Fibroblast of upper back skin (primary cell): ENCODE data around the gene EMP2.

Experiments used
- DNase-seq: peaks from one replicate; pipeline ENCODE4 v3.0.0-alpha.2; 2013

EMP2 gene

GRCh38 chr16:10609402-10609774 lies 29.0 kb upstream of the EMP2 start:
- peak; percentile 89 for DNase-seq

DNA sequence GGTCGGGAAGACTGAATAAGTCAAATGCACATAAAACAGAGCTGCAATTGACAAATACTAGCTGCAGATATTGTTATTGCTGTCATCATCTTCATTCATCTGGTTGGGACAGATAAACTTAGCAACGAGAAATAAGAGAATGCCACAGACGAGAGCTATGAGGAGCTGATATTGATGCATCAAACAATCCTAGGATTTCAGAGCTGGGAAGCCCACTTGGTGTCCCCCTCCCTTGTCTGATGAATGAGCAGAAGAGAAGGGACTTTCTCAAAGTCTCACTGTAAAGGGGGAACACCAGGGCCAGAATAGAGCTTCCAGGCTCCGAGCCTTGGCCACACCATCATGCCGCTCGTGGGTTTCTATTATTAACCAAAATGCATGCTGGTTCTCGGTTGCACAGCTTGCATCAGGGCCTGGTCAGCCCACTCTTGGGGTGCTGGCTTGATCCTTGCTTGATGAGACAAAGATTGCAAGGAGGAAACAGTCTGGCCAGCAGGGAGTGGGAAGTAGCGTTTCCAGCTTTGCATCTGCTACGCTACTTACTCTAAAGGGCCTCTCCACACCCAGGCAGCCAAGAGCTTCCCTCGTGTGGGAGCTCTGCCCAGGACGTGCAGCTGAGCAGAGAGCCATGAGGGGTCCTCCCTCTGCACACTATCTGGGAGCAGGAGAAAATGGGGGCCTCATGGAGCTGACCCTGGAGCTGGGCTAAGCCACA lies 28.4 kb upstream of the EMP2 start:
- DNase-seq = peak; percentile 70

- no peak for DNase-seq
These were observed 26.8 kb upstream of the EMP2 start for GRCh38 chr16:10607157-10607556.

- no peak for DNase-seq
These were observed 26.2 kb upstream of the EMP2 start for GRCh38 chr16:10606607-10607006.

DNA sequence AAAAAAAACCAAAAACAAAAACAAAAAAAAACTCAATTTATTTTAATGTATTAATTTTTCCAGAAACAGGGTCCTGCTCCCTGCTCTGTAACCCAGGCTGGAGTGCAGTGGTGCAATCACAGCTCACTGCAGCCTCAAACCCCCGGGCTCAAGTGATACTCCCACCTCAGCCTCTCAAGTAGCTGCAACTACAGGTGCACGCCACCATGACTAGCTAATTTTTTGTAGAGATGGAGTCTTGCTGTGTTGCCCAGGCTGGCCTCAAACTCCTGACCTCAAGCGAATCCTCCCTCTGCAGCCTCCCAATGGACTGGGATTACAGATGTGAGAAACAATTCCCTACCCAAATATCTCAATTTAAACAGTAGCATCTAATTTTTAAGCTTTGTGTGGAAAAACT lies 25.2 kb upstream of the EMP2 start:
- no peak for DNase-seq

- no peak for DNase-seq
These were observed 21.3 kb upstream of the EMP2 start for GRCh38 chr16:10601444-10602408.

- peak; percentile 69 for DNase-seq
These were observed 20.5 kb upstream of the EMP2 start for GRCh38 chr16:10600782-10601443.

DNA sequence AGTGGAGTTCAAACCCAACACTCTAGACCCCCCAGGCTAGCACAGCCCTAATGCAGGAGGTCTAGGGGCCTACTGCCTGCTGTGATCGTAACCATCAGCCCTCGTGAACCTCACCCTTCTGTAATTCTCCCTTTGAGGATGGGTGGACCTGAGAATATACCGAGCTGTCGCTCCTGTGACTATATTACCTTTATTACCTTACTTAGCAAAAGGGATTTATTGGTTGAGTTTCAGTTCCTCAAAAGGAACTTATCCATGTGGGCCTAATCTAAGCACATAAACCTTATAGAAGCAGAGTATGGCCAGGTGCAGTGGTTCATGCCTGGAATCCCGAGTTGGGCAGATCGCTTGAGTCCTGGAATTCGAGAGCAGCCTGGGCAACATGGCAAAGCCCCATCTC lies 19.2 kb upstream of the EMP2 start:
- DNase-seq = no peak

DNA sequence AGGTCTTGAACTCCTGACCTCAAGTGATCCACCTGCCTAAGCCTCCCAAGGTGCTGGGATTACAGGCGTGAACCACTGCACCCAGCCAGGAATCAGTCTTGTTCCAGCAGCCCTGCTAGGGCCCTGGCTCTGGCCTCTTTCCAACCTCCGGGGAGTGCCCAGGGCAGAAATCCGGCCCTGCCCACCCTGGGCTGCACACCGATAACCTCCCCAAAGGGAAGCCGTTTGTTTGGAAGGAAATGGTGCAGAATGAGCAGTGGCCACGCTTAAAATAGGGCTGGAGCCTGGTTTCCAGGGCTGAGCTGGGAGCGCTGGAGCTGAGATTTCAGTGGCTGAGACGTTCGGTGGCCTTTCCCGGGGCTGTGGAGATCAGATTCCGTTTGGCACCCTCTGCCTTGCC lies 17.8 kb upstream of the EMP2 start:
- DNase-seq = no peak

GRCh38 chr16:10597187-10597601 lies 16.8 kb upstream of the EMP2 start:
- no peak for DNase-seq

- no peak for DNase-seq
These were observed 14.0 kb upstream of the EMP2 start for GRCh38 chr16:10594312-10594950.

DNA sequence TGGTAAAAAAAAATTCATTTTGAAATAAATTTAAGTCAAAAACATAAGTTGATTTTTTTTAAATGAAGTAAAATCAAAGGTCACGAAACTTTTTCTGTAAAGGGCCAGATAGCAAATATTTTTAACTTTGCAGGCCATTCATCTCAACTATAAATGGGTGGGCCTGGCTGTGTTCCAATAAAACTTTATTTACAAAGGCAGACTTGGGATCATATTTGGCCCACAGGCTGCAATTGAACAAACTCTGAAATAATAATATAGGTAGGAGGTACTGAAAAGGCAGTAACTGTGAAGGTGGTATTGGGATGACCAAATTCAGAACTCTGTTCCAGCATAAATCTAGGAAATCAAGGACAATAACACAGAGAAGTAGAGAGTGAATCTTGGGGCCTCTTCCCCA lies 12.2 kb upstream of the EMP2 start:
- no peak for DNase-seq

DNA sequence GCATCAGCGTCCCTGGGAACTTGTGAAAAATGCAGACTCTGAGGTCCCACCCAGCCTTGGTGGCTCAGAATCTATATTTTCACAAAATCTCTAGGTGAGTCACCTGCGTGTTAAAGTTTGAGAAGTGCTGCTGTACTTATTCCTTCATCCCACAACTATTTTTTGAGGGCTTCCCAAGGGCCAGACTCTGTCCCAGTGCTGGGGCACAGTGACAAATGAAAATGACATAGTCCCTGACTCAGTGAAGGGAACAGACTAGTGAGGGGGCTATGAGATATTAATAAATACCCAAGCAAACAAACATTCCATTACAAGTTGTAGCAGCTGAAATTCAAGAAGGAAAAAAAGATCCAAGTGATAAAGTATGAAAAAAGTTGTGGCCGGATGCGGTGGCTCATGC lies 9.9 kb upstream of the EMP2 start:
- DNase-seq = no peak

GRCh38 chr16:10589109-10589508 lies 8.7 kb upstream of the EMP2 start:
- DNase-seq = no peak

DNA sequence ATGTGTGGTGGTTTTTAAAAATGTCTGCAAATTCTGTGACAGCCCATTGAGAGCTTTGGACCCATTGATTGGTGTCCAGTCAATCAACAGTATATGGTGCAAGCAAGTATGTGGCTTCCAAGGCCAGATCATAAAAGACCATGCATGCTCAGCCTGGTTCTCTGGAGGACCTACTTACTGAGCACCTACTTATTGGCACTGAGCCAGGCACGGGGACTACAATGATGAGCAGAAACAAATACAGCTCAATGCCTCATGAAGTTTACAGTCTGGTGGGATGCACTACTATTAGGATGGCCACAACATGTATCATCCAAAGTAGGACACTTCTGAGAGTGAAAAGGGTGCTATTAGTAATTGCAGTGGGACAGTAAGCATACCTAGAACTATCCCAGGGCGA lies 7.2 kb upstream of the EMP2 start:
- no peak for DNase-seq

GRCh38 chr16:10584981-10585438 lies 4.6 kb upstream of the EMP2 start:
- DNase-seq = peak; percentile 73

DNA sequence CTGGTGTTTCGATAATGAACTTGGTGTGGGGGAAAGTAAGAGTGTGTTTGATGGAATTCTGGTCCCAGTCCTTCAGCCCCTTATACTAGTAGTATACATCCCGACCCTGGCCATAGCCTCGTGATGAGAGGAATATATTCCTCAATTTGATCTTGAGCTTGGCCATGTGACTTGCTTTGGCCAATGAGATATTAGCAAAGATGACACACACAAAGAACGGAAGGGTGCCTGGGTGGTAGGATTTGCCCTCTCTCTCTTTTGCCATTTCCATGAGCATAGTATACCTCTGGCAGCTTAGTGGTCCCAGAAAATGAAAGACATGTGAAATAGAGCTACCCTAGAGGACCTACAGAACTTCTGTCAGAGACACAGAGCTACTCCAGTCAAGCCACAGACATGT lies 2.9 kb upstream of the EMP2 start:
- no peak for DNase-seq

DNA sequence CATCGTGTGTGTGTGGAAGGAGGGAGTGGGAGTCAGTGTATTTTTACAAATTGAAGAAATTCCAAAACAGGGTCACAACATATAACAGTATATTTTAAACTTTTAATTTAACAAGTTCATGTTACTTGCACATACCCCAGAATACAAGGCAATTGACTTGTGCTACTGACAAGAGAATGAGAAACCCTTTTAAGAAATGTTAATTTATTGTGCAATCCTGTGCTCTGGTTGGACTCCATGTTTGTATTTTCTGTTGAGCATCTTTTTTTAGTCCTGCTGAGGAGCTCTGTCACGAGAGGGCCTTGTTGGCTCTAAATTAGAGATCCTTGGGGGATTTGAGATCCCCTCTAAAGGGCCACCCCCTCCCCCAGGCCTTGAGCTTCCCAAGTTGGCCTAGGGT lies 1.1 kb upstream of the EMP2 start:
- no peak for DNase-seq

GRCh38 chr16:10580883-10581247 lies 467 bp upstream of the EMP2 start:
- DNase-seq = no peak

DNA sequence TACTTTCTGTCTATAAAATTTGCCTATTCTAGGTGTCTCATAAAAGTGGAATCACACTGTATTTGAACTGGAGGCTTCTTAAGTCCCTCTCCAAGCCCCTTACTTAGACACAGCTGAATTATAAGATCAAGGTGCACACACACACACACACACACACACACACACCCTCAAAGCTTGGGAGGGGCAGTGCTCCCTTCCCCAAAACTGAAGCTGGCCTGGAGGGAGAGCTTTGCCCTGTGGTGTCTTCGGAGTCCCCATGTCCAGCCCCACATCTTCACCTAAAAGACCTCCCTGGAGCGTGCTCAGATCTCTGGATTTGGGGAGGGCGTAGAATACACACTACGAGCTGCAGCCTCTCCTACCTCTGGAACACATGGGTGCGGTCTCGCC lies 828 bp downstream of the EMP2 start:
- no peak for DNase-seq

- no peak for DNase-seq
These were observed 1.7 kb downstream of the EMP2 start for GRCh38 chr16:10578474-10579316.
